HG03521 (cell line): ENCODE data around the gene ATG3.
A peak's percentile ranks its signal among the peaks of the same experiment; 100 is the strongest.
"Not testable (repeated sequence)": the region's sequence is repeated elsewhere in the genome, so short reads cannot be mapped to it uniquely, and the experiment has no call there.

Experiments
- ATAC-seq: cut with Tn5 transposase; IDR thresholded peaks from one replicate; pipeline ENCODE4 v1.9.1; 2021; ENCODE audit warnings: mild to moderate bottlenecking, moderate library complexity; ENCODE audit not compliant: unreplicated experiment

ATG3 gene

DNA sequence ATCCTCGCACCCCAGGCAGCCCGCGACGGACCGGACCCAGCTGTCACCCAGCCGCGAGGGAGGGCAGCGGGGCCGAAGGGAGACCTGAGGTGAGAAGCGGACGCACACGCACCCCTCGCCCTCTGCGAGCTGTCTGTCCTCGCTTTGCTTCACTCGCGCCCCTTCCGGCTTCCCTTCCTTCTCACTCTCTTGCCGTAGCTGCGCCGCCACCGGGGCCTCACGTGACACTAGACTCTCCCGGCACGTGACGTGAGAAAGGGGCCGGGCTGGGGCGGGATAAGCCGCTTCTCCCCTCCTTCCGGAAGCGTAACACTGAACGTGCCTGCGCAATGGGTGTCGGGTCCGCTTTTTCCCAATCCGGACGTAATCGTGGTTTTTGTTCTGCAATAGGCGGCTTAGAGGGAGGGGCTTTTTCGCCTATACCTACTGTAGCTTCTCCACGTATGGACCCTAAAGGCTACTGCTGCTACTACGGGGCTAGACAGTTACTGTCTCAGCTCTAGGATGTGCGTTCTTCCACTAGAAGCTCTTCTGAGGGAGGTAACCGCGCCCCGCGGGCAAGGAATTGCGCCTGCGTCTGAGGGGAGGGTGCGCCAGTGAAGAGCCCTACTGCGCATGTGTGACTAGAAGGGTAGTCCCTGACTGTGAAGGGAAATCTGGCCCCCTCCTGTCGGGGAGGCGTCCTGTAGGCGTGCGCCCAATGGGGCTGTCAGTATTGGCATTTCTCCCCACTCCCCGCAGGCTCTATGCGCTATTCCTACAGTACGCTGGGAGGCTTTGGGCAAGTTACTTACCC, at the start of gene ATG3, which contains the start of gene SLC35A5:
TSS of gene ATG3 (minus strand) at position 229 of the 796 bp plus-strand sequence. CDS start 434 bp downstream, outside the sequence.
TSS of gene SLC35A5 (plus strand) at position 312 of the 796 bp plus-strand sequence. CDS start 1,359 bp downstream, outside the sequence.
- ATAC-seq = peak; percentile 83

DNA sequence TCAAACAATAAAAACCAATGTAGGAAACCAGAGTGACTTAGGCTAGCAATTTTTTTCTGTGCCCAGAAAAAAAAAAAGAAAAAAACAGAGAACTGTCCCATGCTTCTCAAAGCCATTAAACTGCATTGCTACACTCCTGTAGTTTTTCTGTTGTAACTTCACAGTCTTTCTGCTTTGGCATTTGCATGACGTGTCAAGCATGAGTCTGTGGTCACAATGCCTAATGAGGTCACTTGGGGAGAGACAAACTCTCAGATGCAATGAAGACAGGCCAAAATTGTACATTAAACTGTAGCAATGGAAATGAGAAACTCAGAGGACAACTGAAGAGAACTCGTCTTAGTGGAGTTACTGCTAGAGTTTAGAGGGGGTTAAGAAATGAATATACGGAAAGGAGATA, 48.4 kb upstream of the ATG3 start:
- no peak for ATAC-seq

DNA sequence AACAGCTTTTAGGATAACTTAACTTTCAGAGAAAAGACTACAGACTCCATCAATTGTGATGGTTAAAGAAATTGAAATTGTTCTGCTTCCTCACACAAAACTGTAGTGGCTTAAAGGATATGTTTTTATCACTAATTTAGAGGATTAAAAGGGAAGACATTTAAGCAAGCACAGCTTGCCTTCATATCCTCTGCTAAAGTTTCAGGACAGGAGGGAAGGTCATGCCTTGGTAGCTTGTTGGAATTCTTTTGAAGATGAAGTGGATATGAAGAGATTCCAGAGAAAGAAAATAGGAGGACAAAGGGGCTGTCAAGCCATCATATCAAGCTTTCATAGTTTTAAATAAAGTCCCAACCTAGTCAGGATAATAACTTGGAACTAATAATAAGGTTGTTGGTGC, 46.1 kb upstream of the ATG3 start:
- no peak for ATAC-seq

DNA sequence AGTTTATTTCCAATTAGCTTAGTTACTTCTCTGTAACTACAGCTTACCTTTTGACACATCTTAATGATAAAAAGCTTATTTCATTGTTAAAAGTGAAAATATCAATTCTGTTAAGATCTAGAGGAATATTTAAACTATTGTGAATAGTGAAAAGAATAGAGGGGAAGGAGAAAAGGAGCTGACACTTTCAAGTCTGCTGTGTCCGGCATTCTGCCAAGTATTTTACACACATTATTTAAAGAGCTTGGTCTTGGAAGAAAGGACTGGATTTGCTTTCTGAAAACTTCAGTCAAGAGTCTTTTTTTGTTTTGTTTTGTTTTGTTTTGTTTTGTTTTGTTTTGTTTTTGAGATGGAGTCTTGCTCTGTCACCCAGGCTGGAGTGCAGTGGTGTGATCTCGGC, 44.3 kb upstream of the ATG3 start:
- no peak for ATAC-seq

DNA sequence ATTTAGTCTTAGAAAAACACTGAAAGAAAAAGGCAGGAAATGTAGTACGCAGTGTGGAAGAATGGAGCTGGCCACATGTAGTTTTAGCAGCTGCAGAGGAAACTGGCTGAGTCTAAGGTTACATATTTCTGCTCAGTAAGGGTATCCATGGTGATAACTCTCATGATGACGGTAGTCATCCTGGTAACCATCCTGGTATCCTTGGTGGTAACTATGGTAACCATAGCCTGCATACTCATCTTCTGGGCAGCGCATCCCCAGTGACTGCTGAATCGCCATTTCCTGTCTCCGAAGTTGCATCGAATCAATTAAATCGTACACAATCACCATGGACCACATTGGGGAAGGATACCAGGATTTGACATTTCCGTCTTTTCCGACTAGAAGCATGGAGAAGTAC, 43.5 kb upstream of the ATG3 start:
- no peak for ATAC-seq

DNA sequence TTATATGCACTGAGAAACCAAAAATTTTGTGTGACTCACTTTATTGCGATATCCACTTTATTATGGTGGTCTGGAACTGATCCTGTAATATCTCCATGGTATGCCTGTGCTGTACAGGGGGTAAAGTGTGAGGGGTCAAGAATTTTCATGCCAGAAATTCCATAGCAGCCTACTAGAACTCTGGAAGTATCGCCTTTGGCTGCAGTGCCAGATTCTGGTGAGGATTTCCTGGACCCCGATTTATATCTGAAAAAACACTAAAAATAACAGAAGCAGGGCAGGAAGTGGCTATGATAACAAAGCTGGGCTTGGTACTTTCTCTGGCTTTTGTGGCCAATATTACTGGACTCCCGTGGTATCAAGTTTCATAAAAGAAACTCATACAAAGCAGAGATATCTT, 42.8 kb upstream of the ATG3 start:
- ATAC-seq = no peak

DNA sequence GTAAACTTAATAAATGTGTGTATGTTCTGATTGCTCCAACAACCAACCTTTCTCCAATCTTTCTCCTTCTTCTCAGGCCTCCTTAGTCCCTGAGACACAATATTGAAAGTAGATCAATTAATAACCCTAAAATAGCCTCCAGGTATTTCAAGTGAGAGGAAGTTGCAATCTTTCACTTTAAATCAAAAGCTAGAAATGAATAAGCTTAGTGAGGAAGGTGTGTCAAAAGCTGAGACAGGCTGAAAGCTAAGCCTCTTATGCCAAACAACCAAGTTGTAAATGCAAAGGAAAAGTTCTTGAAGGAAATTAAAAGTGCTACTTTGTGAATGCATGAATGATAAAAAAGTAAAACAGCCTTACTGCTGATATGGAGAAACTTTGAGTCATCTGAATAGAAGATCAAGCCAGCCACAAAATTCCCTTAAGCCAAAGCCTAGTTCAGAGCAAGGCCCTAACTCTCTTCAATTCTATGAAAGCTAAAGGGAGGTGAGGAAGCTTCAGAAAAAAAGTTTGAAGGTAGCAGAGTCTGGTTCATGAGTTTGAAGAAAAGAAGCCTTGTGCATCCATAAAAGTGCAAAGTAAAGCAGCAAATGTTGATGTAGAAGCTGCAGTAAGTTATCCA, 40.6 kb upstream of the ATG3 start:
- no peak for ATAC-seq

DNA sequence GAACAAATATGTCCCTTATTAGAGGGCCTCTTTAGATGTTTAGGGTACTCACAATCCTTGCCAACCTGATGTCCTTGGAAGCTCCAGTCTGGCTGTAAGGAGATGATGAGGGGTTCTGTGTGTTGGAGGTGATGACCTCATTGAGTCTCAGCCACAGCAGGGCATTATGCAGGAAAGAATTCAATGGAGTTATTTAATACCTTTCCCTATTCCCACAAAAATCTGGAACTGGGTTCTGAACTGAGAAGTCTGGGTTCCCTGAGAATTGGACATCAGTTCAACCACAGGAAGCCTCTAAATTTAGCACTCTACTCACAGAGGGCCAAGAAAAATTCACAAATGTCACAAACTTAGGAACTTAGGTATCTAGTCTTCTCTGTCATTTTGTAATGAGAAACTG, 37.0 kb upstream of the ATG3 start:
- ATAC-seq = no peak

DNA sequence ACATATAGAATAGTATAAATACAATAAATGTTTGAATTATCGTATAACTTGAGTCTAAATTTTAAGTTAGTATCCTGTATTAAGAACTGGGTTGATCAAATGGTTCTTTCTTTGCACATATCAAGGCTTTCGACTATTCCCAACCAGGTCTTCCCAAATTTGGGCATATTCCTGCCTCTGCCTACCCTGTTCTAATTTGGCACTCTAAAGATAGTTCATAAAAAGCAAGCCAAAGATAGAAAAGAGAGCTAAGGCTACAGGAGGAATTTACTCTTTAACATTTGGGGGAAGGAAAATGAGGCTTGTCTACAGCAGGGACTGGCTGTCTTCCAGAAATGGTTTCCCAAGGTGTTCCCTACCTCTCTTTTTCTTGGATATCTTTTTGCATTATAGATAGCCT, 36.2 kb upstream of the ATG3 start:
- ATAC-seq = no peak

DNA sequence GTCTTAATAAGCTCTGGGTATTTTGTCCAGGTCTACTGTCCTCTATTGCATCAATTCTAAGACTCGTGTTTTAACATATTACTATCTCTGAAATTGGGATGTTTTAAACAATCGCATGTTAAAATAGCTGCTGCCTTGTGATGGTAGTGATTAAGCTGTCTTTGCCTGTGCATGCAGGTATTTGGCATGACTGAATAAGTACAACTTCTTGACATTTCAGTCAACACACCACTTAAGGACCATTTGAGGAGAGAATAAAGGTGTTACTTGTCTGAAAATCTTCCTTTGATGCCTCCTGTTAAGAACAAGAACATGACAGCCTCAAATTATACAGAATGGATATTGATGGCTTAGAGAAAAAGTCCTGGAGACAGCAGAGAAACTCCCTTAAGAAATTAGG, 33.1 kb upstream of the ATG3 start:
- no peak for ATAC-seq

DNA sequence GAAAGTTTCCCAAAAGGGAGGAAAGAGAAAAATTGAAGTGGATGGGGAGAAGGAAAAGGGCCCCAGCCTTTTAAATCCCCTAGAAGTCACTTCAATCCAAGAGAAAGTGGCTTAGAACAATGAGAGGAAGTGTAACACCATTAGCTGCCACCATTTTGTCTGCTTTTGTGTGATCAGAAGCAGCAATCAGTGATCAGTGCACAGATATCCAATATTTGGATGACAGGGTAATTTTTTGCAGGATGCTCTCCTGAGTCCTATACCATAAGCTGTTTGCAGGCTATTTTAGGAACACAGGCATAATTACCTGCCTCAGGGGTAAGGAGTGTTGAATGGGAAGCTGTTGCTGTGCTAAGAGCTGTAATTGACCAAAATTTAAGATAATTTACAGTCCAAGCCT, 31.5 kb upstream of the ATG3 start:
- no peak for ATAC-seq

DNA sequence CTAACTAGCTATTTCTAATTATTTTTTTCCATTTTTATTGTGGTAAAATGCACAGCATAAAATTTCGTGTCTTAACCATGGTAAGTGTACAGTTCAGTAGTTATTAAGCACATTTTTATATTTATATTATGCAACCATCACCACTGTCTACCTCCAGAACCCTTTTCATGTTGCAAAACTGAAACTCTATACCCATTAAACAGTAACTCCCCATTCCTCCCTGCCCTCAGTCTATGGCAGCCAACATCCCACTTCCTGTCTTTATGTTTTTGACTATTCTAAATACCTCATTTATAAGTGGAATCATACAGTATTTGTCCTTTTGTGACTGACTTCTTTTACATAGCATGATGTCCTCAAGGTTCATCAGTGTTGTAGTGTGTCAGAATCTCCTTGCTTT, 25.6 kb upstream of the ATG3 start:
- no peak for ATAC-seq

DNA sequence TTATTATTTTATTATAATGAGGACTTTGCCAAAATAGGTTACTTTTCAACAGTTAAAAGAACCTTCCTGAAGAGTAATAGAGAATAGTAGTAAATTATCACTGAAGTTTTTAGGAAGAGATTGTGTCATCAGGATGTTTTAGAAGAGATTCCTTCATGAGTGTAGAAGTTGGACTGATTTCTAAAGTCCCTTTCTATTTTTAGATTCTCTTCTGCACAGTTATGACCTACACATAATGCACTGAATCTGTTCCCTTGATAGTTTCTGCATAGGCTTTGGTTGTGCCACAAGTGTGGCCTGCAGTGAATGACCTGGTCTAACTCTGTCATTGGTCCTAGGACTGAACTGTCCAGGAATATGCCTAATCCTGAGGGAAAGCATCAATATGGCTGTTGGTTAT, 24.0 kb upstream of the ATG3 start:
- no peak for ATAC-seq

DNA sequence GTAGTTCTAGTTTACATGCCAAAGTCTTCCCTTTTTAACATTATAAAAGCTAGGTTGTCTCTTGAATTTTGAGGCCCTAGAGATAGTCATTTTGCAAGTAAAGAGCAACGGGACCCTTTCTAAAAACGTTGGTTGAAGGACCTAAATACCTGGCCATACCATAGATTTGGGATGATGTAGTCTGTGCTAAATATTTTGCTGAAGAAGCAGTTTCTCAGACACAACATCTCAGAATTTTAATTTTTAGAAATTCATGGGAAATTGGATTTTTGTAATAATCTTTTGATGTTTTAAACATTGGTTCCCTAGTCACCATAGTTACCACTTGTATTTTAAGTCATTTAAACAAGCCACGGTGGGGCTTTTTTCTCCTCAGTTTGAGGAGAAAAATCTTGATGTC, 21.3 kb upstream of the ATG3 start:
- ATAC-seq = no peak

DNA sequence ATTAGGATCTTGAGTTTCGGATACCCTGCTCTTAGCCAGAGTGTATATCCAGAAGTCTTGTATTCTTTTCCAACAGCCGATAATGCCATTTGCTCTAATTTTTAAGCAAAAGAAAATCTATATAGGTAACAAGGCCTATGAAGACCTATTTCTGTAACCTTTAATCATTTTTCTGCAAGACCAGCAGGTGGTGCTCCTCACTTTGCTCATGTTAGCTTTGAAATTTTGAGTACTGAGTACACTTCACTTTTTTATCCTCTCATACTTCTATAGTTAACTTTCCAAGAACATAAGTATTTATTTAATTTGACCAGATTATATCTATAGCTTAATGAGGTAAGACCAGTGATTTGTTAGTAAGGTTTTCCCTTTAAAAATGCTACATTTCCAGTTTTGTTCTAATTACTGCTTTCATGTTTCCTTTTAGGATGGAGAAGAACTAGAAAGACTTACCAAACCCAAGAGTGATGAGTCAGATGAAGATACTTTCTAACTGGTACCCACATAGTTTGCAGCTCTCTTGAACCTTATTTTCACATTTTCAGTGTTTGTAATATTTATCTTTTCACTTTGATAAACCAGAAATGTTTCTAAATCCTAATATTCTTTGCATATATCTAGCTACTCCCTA, 20.6 kb upstream of the ATG3 start:
- ATAC-seq = no peak

DNA sequence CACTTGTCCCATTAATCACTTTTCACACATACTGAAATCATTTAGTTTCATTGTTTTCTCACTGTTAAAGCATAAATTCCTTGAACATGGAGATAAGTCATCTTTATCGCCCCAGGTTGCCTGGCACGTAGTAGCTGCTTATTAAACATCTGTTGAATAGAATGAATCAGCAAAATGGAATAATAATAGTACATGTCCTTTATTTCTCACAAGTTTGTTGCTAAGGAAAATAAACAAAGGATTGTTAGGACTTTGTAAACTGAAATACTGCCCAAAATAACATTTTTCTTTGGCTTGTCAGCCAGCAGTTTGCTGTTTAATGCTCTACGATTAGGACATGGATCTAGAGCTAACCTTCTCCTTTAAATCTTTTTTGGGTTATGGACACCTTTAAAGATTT, 17.9 kb upstream of the ATG3 start:
- no peak for ATAC-seq

DNA sequence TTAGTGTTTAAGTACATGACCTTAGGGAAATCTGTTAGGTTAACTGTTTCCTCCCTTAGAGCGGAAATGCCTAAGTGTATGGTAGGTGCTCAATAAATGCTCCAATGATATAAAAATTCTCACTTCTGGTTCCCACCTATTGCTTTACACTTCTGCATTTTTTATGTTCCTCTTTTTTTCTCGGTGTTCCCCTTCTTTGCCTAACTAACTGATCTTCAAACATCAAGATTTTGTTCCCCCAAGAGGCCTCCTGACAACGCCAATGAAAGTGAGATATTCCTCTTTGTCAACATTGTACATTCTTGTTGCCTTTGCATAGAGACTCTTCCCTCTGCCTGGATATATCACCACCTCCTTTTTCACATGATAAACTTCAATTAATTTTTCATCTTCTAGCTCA, 17.5 kb upstream of the ATG3 start:
- ATAC-seq = no peak

DNA sequence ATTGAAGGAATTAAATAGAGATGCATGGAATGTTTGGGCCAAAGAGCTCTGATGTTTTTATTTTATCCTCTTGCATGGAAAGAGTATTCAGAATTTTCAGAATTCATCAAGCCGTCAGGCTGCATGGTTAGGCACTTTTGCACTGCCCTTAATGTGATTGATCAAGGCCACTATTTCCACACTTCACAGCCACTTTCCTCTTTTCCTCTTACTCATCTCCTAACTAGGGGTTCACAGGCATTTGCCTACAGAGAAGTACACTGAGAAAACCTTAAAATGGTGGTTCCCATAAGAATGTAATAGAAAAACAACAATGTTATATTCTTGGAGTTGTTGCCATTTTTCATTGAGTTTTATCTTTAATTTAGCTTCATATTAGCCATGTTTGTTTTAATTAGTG, 10.9 kb upstream of the ATG3 start:
- no peak for ATAC-seq

DNA sequence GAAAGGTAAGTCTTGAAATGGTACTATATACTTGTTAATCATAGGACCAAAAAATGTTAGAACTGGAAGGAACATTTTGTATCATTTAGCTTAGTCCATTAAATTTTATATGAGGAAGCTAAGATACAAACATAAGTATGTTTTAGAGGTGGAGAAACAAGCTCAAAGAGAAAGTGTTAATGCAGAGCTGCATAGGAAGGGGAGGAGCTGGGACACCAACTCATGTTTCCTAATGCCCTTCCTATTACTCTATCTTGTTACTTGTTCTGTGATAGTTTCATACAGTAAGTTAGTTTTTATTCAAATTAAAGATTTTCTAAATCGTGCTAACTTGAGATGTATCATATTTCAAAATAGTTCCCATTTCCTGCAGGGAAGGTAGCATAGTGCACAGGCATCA, 7.5 kb upstream of the ATG3 start:
- ATAC-seq = no peak

DNA sequence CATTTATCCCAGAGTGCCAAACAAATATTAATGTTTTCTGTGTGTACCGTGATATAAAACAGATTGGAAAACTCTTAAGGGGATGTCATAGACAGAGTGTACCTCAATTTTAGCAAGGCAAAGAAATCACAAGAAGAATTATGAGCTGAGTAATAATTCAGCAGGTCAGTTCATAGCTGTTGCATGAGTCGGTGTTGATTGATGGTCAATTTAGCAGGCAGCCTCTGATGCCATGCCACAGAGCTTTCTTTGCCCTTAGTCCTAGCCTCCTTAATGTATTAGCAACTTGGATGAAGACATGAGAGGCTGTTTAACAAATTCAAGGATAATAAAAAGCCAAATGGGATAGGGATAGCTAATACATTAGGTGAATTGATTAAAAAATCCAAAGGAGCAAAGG, 6.9 kb upstream of the ATG3 start:
- ATAC-seq = no peak

DNA sequence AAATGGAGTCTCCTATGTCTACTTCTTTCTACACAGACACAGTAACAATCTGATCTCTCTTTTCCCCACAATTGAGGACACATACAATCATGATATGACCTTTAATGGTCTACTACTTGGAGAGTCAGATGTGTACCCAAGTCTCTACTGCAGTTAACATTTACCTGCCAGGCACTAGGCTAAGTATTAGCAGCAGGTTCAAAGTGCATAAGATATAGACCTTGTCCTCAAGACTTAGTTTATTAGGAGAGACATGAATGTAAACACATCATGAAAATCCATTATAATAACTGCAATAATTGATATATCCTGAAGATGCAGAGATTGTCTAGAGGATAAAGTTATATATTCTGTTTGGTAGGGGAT, 3.2 kb upstream of the ATG3 start:
- ATAC-seq = no peak

DNA sequence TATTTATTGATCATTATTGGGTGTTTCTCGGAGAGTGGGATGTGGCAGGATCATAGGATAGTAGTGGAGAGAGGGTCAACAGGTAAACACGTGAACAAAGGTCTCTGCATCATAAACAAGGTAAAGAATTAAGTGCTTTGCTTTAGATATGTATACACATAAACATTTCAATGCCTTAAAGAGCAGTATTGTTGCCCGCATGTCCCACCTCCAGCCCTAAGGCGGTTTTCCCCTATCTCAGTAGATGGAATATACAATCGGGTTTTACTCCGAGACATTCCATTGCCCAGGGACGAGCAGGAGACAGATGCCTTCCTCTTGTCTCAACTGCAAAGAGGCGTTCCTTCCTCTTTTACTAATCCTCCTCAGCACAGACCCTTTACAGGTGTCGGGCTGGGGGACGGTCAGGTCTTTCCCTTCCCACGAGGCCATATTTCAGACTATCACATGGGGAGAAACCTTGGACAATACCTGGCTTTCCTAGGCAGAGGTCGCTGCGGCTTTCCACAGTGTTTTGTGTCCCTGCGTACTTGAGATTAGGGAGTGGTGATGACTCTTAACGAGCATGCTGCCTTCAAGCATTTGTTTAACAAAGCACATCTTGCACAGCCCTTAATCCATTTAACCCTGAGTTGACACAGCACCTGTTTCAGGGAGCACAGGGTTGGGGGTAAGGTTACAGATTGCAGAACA, 2.6 kb upstream of the ATG3 start:
- ATAC-seq = not testable (repeated sequence)
